Esophagus muscularis mucosa (tissue), 4 donors: ENCODE results near the gene KRT34. TPM values are rescaled to one million over a fixed set of nuclear protein-coding genes. Genes with fewer than 3 reads are reported as not detected.
A peak's percentile ranks its signal among the peaks of the same experiment; 100 is the strongest.

Source experiments
- DNase-seq: peaks from one replicate; pipeline ENCODE4 v3.0.0-alpha.2; 2017; ENCODE audit errors: extremely low spot score
- H3K27ac ChIP-seq, 4 donors: fragments of 200-600 bp; sonication (generic); replicated peaks in 1 of 4; 1 replicate in 3 of 4; 2 replicates in 1 of 4; pipeline ENCODE4 v1.5.1; 2016 to 2019; ENCODE audit warnings: mild to moderate bottlenecking in 1 of 4
- H3K27me3 ChIP-seq, 4 donors: fragments of 200-600 bp; sonication (generic); one replicate each; pipeline versions ENCODE4 v1.5.1 to v1.6.0; 2016 to 2019
- H3K36me3 ChIP-seq, 4 donors: fragments of 200-600 bp; sonication (generic); one replicate each; pipeline ENCODE4 v1.5.1; 2016 to 2019
- H3K4me1 ChIP-seq, 4 donors: fragments of 200-600 bp; sonication (generic); one replicate each; pipeline ENCODE4 v1.5.1; 2016 to 2019
- H3K4me3 ChIP-seq, 4 donors: fragments of 200-600 bp; sonication (generic); 1 replicate in 2 of 4; 2 replicates in 2 of 4; pipeline ENCODE4 v1.5.1; 2016 to 2019; ENCODE audit warnings: mild to moderate bottlenecking in 4 of 4, moderate library complexity in 1 of 4
- H3K9me3 ChIP-seq, 4 donors: fragments of 200-600 bp; sonication (generic); 1 replicate in 3 of 4; 2 replicates in 1 of 4; pipeline ENCODE4 v1.5.1; 2016 to 2019
- EP300 ChIP-seq: sonication (generic); formaldehyde crosslinking; IDR thresholded peaks from one replicate; pipeline ENCODE4 v1.6.1; 2017; ENCODE audit warnings: antibody characterized with exemption
- POLR2A ChIP-seq: fragments of 450-650 bp; IDR thresholded peaks from one replicate; pipeline ENCODE4 v1.6.1; 2017; ENCODE audit warnings: antibody characterized with exemption, moderate library complexity, mild to moderate bottlenecking, low read depth
- POLR2AphosphoS5 ChIP-seq, 2 donors: sonication (generic); formaldehyde crosslinking; IDR thresholded peaks; one replicate each; pipeline ENCODE4 v1.6.1; 2017; ENCODE audit warnings: antibody characterized with exemption in 2 of 2
- WGBS: methylation state at CpG from one replicate; pipeline ENCODE4 v1.1.5; 2018; 5-methylcytosine and 5-hydroxymethylcytosine counted together
- intact Hi-C: fragments of 100-400 bp; cut with DNase I; formaldehyde crosslinking; loops from one replicate; pipeline ENCODE4 v1.15.1; 2023
- total RNA-seq, 4 donors: library from RNA; depleted of rRNA; stranded (reverse); fragments of >200 nt; gene quantifications; one replicate each; pipeline versions ENCODE4 v1.1.0 to v1.2.1, GENCODE V29; 2016
- TF ChIP-seq, protein P1 (sequence below), 3 experiments: fragments of 200-600 bp in 2 of 3; fragments of 450-650 bp in 1 of 3; sonication (generic) in 2 of 3; IDR thresholded peaks; one replicate each; pipeline ENCODE4 v1.5.1; 2017 to 2019; ENCODE audit warnings: antibody characterized with exemption in 3 of 3, mild to moderate bottlenecking in 2 of 3, moderate library complexity in 1 of 3

KRT34 gene
- total RNA-seq, 4 donors from 2014 or later = not detected

DNA sequence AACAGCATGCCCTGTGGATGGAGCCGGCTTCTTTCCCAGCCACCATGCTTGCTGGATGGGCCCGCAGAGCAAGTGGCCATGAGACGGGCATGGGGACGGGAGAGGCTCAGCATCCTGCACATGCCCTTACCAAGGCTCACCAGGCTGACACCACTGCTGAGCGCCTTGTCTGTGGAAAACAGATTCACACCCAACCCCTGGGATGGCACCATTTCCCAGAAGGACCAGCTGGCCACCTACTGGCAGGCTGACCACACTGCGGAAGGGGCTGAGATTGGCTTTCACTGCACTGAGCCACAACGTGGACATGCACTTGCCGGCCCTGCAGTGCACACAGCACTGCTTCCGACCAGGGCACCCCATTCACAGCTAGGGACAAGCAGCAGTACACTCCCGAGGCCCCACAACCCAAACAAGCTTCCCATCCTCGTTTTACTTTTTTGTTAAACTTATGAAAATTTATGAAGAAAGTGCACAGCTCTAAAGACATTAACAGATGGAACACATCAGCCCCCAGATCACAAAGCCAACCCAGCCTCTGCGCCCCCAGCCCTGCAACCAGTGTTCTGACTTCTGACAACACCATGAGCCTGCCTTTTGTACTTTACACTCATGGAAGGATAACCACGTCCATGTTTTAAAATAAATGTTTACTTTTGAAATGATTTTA, 52.7 kb downstream of the KRT34 start:
- Histone ChIP-seq H3K36me3 (no peaks in the 10 kb centered on the region), H3K27me3 (no peaks in the 10 kb centered on the region), H3K4me1 (no peaks in the 10 kb centered on the region), H3K9me3 (no peaks in the 10 kb centered on the region), H3K4me3 (no peak overlapping the region), H3K27ac (no peak overlapping the region)
- no peak for DNase-seq
- intact Hi-C loops = no loop called here
- no peak for TF ChIP-seq EP300
- TF ChIP-seq POLR2A = no peak
- TF ChIP-seq, protein P1, sequence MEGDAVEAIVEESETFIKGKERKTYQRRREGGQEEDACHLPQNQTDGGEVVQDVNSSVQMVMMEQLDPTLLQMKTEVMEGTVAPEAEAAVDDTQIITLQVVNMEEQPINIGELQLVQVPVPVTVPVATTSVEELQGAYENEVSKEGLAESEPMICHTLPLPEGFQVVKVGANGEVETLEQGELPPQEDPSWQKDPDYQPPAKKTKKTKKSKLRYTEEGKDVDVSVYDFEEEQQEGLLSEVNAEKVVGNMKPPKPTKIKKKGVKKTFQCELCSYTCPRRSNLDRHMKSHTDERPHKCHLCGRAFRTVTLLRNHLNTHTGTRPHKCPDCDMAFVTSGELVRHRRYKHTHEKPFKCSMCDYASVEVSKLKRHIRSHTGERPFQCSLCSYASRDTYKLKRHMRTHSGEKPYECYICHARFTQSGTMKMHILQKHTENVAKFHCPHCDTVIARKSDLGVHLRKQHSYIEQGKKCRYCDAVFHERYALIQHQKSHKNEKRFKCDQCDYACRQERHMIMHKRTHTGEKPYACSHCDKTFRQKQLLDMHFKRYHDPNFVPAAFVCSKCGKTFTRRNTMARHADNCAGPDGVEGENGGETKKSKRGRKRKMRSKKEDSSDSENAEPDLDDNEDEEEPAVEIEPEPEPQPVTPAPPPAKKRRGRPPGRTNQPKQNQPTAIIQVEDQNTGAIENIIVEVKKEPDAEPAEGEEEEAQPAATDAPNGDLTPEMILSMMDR (IDR thresholded peaks at IDR 0.05) = peak; percentile 31 to 58 (median 46)
- WGBS = 48% methylated on average over 11 of the region's 13 CpGs

DNA sequence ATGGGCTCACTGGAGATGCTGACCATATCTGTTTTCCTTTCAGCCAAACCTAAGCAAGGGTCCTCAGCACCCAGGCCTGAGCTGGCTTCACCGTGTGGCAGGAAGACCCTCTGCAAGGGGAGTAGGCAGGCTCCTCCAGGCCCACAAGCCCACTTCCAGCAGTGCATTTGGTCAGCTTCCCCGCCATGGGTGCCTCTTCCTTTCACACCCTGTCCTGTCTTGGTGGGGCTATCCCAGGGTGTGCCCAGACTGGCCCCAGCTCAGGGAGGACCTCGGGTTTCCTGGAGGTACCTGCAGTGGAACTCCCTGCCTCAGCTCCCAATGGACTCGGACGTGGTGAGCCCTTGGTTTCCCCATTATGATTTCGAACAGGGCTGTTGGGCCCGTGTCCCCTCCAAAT, 53.9 kb downstream of the KRT34 start:
- intact Hi-C loops = no loop called here
- H3K27me3 ChIP-seq = no peaks in the 10 kb centered on the region
- 93% methylated on average over 6 of the region's 7 CpGs for WGBS
- no peak for DNase-seq
- no peak overlapping the region for H3K27ac ChIP-seq
- no peak for TF ChIP-seq EP300
- TF ChIP-seq, protein P1 (IDR thresholded peaks at IDR 0.05) = no peak
- TF ChIP-seq POLR2A = no peak
- no peak for TF ChIP-seq POLR2AphosphoS5 (IDR thresholded peaks at IDR 0.05)
- no peaks in the 10 kb centered on the region for H3K9me3 ChIP-seq
- H3K4me3 ChIP-seq = no peak overlapping the region
- H3K36me3 ChIP-seq = no peaks in the 10 kb centered on the region
- no peaks in the 10 kb centered on the region for H3K4me1 ChIP-seq

Other genes with a start within 250 kb of the KRT34 start
- not detected for gene KRTAP4-6, start 241.8 kb downstream of the KRT34 start, total RNA-seq
- gene KRTAP4-5, start 232.5 kb downstream of the KRT34 start, total RNA-seq = not detected
- not detected for gene KRTAP4-4, start 221.6 kb downstream of the KRT34 start, total RNA-seq
- gene KRTAP4-3, start 214.1 kb downstream of the KRT34 start, total RNA-seq = not detected
- gene KRTAP4-2, start 204.1 kb downstream of the KRT34 start, total RNA-seq = not detected
- gene KRTAP4-1, start 197.4 kb downstream of the KRT34 start, total RNA-seq = not detected
- gene KRTAP9-1, start 192.4 kb downstream of the KRT34 start, total RNA-seq = not detected
- not detected for gene KRTAP9-2, start 155.7 kb downstream of the KRT34 start, total RNA-seq
- gene KRTAP9-3, start 149.9 kb downstream of the KRT34 start, total RNA-seq = not detected
- gene KRTAP9-8, start 144.3 kb downstream of the KRT34 start, total RNA-seq = not detected
- not detected for gene KRTAP9-4, start 132.6 kb downstream of the KRT34 start, total RNA-seq
- not detected for gene KRTAP9-9, start 126.9 kb downstream of the KRT34 start, total RNA-seq
- not detected for gene KRTAP9-6, start 116.9 kb downstream of the KRT34 start, total RNA-seq
- gene KRTAP9-7, start 106.6 kb downstream of the KRT34 start, total RNA-seq = not detected
- not detected for gene KRTAP29-1, start 79.5 kb downstream of the KRT34 start, total RNA-seq
- not detected for gene KRTAP16-1, start 73.0 kb downstream of the KRT34 start, total RNA-seq
- gene KRTAP17-1, start 66.6 kb downstream of the KRT34 start, total RNA-seq = not detected
- not detected for gene KRT33A, start 31.5 kb downstream of the KRT34 start, total RNA-seq
- gene KRT33B, start 12.5 kb downstream of the KRT34 start, total RNA-seq = not detected
- not detected for gene KRT31, start 15.3 kb upstream of the KRT34 start, total RNA-seq
- gene KRT37, start 42.3 kb upstream of the KRT34 start, total RNA-seq = not detected
- not detected for gene KRT38, start 58.7 kb upstream of the KRT34 start, total RNA-seq
- not detected for gene KRT32, start 85.1 kb upstream of the KRT34 start, total RNA-seq
- not detected for gene KRT35, start 98.8 kb upstream of the KRT34 start, total RNA-seq
- not detected for gene KRT36, start 107.6 kb upstream of the KRT34 start, total RNA-seq
- 10 to 100 TPM in 1 of 4 donors, under 1 TPM in 2, not detected in 1; 0.39 to 23.3 (median 0.52) TPM for gene KRT13, start 123.3 kb upstream of the KRT34 start, total RNA-seq
- gene KRT15, start 136.6 kb upstream of the KRT34 start, total RNA-seq = 1 to 10 TPM in 1 of 4 donors, not detected in 3; 3.3 TPM
- gene KRT19, start 146.0 kb upstream of the KRT34 start, total RNA-seq = 1 to 10 TPM; 2.1 to 5.7 (median 3.1) TPM
- not detected for gene KRT9, start 189.8 kb upstream of the KRT34 start, total RNA-seq
- gene KRT14, start 204.6 kb upstream of the KRT34 start, total RNA-seq = 1 to 10 TPM in 1 of 4 donors, not detected in 3; 2.9 TPM
- 1 to 10 TPM in 1 of 4 donors, not detected in 3; 1.7 TPM for gene KRT16, start 230.5 kb upstream of the KRT34 start, total RNA-seq
- gene KRT17, start 242.3 kb upstream of the KRT34 start, total RNA-seq = 1 to 10 TPM in 2 of 4 donors, under 1 TPM in 1, not detected in 1; 0.58 to 5.6 (median 1.2) TPM